Measurements from ENCODE around the gene KLHL13.
A peak's percentile ranks its signal among the peaks of the same experiment; 100 is the strongest.
"Not testable (repeated sequence)": the region's sequence is repeated elsewhere in the genome, so short reads cannot be mapped to it uniquely, and the experiment has no call there.

The KLHL13 gene

DNA sequence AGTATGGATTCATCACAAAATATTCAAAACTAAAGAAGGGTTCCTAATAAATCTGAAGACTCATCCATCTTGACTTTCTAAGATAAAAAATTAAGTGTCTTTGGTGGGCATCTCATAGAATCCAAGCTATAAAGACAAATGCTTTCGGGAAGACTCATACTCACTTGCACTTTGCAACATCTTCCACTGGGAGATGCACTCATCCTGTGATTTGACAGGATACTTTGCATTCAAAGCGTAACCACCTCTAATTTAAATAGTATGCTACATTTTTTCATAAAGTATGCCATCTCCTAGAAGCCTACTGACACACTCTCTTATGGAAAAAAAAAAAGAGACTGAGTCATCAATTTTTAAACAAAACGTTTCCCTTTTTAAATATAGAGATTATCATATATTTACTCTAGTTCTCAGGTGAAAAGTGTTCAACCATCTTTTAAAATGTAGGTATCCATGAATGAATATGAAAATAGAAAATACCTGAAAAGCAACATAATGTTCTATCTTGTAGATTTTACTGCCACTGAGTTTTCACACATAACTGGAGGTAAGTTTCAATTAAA, 119.6 kb downstream of the KLHL13 start:
- DNase-seq (ENCODE audit: insufficient read length, low spot score) (peak; percentile 0), FAIRE-seq (no peak)

DNA sequence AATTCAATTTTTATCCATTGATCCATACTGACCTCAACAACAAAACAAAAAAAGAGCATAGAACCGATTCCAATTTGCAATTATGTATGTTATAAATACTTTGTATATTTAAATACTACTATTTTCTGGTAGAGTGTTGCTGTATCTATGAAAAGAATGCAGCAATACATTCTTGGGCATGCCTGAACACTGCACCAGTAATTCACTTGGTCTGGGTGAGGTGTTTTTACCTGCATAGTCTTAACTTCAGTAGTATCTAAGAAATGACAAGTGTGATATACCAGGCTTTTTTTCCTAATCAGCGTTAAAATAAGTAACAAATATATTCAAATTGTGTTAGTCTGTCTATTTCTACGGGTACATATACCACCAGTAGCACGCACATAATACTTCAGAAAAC, 120.2 kb downstream of the KLHL13 start:
- FAIRE-seq = no peak
- no peak for DNase-seq (ENCODE audit: insufficient read length, low spot score)

- no peak for DNase-seq (ENCODE audit: insufficient read length, low spot score)
- no peak for FAIRE-seq
These were observed 121.2 kb downstream of the KLHL13 start for GRCh38 chrX:117995378-117995777.

DNA sequence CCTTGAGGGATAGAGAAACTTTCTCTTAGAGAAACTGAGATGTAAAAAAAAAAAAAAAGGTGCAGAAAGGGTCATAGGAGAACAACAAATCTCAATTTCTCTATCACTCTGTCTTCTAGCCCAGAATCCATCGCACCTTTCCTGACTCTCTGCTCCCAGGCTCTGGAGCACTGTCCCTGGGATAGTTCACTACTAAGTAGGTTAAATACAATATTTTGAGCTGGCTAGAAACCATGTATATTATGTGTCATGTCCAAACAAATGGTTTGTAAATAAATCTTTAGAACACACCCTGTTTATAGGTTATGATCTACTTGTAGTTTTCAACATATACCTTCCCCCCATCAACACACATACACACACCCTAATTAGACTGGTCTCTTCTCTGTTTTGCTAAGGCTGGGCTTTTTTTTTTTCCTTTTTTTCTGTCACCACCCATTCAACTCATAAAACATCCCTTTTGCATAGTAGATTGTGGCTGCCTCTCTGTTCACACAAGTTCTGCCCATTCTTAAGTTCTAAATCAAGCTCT, 124.4 kb downstream of the KLHL13 start:
- no peak for FAIRE-seq
- DNase-seq (ENCODE audit: insufficient read length, low spot score) = no peak

- no peak for FAIRE-seq
These were observed 126.2 kb downstream of the KLHL13 start for GRCh38 chrX:117990438-117990837.

DNA sequence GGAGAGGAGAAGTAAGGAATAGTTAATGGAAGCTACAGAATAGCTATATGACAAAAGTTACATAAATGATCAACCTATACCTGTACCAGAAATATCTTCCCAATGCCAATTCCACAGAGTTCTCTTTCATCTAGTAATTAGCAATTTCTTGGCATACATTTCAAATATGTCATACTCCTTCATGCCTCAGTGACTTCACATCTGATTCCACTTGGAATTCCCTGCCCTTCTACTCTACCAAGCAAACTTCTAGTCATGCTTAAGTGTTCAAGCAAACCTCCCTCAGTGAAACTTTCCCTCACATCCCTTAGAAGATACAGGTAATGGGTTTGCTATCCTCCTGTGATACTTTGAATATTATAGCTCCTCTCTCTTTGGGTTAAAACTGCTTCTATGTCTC, 127.1 kb downstream of the KLHL13 start:
- FAIRE-seq (no peak), DNase-seq (ENCODE audit: insufficient read length, low spot score) (no peak)

More at GRCh38 chrX:117990438-117990837, 126.2 kb downstream of the KLHL13 start:
- no peak for DNase-seq (ENCODE audit: insufficient read length, low spot score)

- FAIRE-seq (no peak), DNase-seq (ENCODE audit: insufficient read length, low spot score) (no peak)
These were observed 129.2 kb downstream of the KLHL13 start for GRCh38 chrX:117987373-117987772.

GRCh38 chrX:117985241-117985640, 131.4 kb downstream of the KLHL13 start:
- no peak for DNase-seq (ENCODE audit: insufficient read length, low spot score)
- FAIRE-seq = no peak

GRCh38 chrX:117982694-117983392, 133.8 kb downstream of the KLHL13 start:
- FAIRE-seq = no peak

GRCh38 chrX:117978402-117978801, 138.2 kb downstream of the KLHL13 start:
- FAIRE-seq (no peak), DNase-seq (ENCODE audit: insufficient read length, low spot score) (no peak)

More at GRCh38 chrX:117982694-117983392, 133.8 kb downstream of the KLHL13 start:
- no peak for DNase-seq (ENCODE audit: insufficient read length, low spot score)

- DNase-seq (ENCODE audit: insufficient read length, low spot score) = no peak
- FAIRE-seq = no peak
These were observed 139.1 kb downstream of the KLHL13 start for GRCh38 chrX:117977526-117977925.

DNA sequence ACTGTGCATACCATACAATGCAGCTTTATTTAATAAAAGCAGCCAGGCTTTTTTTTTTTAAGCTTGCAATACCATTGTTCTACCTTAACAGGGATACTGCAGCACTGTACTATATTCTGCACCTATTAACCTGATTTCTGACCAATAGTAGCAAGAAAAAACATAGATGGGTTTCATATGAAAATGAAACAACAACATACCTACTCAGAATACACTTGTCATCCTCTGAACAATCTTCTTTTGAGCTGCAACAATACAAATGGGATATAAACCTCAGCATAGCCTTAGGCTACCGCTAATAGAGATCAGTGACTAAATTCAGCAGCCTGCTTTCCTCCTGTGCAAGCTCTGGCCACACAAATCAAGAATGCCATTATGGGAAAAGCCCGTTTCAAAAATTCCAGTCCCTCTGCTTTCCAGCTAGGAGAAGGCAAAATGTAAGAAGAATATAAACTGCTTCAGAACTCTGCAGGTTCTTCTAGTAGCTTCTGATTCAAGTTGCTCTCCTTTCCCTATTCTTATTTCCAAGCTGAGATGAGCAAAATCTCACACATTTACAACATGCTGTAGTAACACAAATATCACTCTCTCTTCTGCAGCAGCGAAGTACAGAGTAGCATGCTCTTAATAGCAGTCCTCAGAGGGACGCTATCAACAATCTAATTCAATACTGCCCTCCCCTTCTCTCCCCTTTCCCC, 143.4 kb downstream of the KLHL13 start:
- FAIRE-seq = no peak
- no peak for DNase-seq (ENCODE audit: insufficient read length, low spot score)

DNA sequence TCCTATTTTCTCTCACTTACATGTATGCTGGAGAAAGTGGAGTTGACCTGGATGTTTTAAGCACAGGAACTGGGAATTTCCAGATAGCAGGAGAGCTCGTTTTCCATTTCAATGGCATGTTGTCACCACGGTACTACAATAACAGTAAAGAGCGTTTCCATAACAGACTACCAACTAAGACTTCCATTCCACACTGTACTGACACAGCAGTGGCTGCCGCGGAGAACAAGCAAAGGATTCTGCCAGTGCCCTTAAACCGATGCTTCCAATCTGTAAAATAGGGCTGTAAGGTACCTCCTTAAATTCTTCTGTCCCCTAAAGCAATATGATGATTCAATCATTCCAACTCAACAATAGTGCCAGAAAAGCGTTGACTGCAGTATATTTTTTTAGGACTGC, 143.9 kb downstream of the KLHL13 start:
- DNase-seq (ENCODE audit: insufficient read length, low spot score) (no peak), FAIRE-seq (no peak)

DNA sequence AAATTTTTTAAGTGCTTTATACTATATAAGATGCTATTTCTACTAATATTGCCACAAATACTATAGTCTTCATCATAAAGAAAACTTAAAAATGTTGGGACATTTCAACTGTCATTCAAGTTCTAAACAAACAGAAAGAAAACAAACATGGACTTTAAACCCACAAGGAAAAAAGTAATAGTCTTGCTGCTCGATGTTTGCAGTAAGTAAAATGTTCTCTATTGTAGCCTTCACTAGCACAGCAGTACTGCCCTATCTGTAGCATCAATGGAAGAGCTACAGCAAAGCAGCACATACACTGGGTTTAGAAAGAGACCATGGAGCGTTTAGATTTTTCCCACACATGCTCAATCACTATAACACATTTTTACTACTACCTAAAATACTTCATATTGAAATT, 146.8 kb downstream of the KLHL13 start:
- FAIRE-seq (no peak), DNase-seq (ENCODE audit: insufficient read length, low spot score) (no peak)

GRCh38 chrX:117969328-117969727, 147.3 kb downstream of the KLHL13 start:
- DNase-seq (ENCODE audit: insufficient read length, low spot score) (no peak), FAIRE-seq (no peak)

DNA sequence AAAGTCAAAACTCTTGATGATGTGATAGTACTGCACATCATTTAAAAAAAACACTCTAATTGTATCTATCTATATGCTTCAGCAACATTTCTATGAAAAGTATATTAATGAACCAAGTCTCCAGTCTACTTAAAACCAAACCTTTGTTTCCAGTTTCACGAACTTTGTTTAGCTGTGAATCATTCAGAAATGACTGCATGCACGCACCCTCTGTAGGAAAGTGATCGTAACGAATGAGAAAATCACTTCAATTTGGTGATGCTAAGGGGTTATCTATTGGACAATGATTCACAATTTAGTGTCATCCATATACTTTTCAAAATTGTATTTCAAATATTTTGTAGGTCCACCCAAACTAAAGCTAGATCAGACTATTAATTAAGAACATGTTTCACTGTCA, 157.6 kb downstream of the KLHL13 start:
- DNase-seq (ENCODE audit: insufficient read length, low spot score) = no peak
- no peak for FAIRE-seq

GRCh38 chrX:117957128-117957527, 159.5 kb downstream of the KLHL13 start:
- FAIRE-seq = no peak
- DNase-seq (ENCODE audit: insufficient read length, low spot score) = no peak

GRCh38 chrX:117939296-117939695, 177.3 kb downstream of the KLHL13 start:
- not testable (repeated sequence) for FAIRE-seq; DNase-seq (ENCODE audit: insufficient read length, low spot score)

- FAIRE-seq (no peak), DNase-seq (ENCODE audit: insufficient read length, low spot score) (no peak)
These were observed 180.5 kb downstream of the KLHL13 start for GRCh38 chrX:117936118-117936517.

- not testable (repeated sequence) for DNase-seq (ENCODE audit: insufficient read length, low spot score); FAIRE-seq
These were observed 186.5 kb downstream of the KLHL13 start for GRCh38 chrX:117930116-117930515.

- DNase-seq (ENCODE audit: insufficient read length, low spot score) (no peak), FAIRE-seq (no peak)
These were observed 196.9 kb downstream of the KLHL13 start for GRCh38 chrX:117919755-117920154.

DNA sequence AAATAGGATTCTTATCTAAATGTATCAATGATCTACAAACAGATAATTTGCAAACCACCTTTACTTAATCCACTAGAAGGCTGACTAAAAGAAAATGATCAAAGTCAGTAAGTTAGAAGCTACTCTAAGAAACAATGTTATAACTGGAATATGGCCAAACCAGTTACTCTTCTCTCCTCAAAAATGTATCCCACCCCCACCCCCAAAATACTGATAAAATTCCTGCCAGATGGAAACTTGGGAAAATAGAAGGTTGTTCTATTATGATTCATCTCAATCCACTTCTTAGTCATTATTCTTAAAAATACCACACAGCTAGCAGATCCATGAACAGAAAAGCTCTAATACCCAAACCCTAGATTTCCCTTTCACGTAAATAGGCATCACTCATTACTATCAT, 206.4 kb downstream of the KLHL13 start:
- DNase-seq (ENCODE audit: insufficient read length, low spot score) (no peak), FAIRE-seq (no peak)

All from HTR-8/SVneo (cell line).